ENCODE results near the gene FRMD4A.
A peak's percentile ranks its signal among the peaks of the same experiment; 100 is the strongest.
"Not testable (repeated sequence)": the region's sequence is repeated elsewhere in the genome, so short reads cannot be mapped to it uniquely, and the experiment has no call there.

FRMD4A gene

DNA sequence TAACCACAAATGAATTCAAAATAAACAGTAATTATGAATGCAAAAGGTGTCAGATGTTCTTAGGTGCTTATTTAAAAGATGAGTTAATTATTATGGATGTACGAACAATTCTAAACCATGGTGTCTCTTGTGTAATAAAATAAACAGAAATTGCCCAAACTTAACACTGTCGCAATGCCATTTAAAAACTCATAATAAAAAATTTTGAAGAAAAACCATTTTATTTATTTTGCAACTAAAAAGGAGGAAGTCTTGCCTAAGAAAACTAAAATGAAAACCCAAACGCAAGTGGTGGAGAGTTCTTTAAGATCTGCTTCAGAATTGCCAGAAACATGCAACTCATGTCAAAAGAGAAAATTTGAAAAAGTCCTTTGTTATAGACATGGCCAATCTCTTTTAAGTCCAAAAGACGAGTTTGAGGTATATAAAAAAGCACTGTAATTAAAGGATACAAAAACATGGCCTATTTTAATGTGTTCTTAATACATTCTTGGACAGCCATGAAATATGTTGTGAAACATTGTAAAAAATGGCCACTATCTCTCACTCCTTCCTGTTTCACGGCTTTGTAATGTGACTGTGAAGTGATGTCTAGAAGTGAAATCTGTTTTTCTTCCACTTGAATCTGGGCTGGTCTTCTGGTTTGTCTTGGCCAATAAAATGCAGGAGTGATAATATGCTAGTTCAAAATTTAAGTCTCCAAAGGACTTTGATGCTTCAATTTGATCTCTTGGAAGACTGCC, 421.0 kb downstream of the FRMD4A start:
- no peak for DNase-seq (ENCODE audit: low read depth)

DNA sequence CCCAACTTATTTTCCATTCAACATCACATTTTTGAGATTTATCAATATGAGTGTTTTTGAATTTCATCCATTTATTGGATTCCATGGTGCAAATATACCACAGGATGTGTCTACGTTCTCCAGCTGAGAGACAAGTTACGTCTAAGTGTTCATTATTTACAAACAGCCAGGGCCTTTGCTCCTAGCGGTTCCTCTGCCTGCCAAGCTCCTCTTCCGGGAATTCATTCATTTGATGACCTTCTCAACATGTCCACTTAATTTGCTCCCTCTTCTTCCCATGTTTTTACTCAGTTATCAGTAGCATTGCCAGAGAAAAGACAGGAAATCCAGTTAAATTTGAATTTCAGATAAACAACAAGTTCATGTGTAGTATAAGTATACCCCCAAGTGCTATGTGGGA, 422.2 kb downstream of the FRMD4A start:
- no peak for DNase-seq (ENCODE audit: low read depth)

DNA sequence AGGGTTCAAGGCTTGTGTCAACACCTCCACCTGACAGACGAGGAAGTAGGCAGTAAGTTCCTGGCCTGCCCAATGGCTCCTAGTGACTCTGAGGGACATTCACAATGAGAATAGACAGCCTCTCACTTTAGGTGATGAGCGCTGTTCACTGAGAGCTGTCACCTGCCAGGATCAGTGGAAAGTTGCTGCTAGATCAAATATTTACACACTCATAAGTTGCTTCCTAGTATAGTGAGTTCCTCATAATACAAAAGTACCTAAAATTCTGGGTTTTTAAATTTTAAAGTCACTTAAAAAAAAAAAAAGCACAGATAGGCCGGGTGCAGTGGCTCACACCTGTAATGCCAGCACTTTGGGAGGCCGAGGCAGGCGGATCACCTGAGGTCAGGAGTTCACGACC, 423.2 kb downstream of the FRMD4A start:
- no peak for DNase-seq (ENCODE audit: low read depth)

DNA sequence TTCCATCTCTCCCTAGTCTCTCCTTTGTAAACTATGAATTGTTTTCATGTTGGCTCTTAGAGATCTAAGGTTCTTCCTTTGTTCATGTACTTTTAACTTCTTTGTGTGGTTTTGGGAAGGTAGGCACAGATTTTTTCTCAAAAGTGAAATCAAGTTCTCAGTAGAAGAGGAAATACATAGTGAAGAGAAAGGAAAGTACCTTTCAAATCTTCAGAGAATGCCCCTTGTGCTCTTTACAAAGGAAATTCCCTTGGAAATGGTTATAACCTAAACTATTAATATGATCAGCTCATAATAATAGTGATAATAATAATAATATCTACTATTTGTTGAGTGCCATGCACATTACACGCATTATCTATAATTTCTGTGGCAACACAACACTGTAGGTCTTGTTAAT, 425.4 kb downstream of the FRMD4A start:
- DNase-seq (ENCODE audit: low read depth) = no peak

DNA sequence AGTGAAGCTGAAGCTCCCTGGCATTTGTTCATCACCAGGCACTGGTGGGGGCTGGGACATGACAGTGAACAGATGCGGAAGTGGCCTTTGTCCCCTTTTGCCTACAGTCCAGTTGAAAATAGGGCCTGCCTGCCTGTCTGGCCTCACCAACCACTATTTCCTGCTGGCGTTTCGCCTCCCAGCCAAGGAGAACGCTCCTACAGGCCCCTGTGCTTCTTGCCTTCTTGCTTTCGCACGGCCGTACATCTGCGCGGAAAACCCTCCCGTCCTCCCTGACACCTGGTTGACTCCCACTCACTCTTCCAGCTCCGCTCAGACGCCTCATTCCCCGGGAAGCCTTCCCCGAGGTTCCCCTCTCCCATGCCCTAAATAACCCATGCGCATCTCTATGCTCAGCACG, 426.7 kb downstream of the FRMD4A start:
- no peak for DNase-seq (ENCODE audit: low read depth)

DNA sequence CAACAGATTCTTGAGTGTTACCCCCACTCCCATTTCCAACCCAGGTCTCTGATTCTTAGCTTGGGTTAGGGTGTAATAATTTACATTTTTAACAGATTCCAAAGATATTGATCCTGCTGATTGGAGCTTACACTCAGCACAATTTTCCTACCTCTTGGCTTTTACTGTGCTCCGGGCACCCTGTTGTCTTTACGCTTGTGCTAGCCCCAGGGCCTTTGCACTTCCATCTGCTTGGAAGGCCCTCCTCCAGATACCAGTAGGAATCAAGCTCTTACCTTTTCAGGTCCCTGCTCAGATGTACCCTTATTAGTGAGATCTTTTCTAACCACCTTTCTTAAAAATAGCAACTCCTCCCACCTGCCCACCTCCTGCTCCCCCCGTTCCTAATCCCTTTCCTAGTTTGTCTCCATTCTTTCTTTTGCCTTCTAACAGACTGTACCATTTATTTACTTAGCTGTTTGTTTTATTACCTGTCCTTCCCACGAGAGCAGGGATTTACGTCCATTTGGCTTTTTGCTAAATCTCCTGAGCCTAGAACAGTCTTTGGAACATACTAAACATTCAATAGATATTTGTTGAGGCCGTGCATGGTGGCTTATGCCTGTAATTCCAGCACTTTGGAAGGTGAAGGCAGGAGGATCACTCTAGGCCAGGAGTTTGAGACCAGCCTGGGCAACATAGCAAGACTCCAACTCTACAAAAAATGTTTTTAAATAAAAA, 427.7 kb downstream of the FRMD4A start:
- DNase-seq (ENCODE audit: low read depth) = no peak

DNA sequence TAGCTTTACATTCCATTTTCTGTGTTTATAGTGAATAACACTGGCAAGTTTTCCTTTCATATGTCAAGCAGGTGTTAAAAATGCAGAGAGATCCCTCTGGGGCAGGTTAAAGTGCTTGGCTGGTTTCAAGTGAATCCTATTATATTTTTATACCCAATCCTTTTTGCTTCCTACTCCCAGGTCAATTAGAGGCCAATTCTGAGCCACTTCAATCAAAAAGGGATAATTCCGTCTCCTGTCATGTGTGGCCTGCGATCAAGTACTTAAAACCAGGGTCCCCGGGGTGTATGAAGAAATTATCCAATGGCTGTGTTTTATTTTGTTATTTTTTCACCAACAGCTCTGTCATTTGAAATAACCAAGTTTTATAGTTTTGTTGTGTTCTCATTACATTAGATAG, 430.8 kb downstream of the FRMD4A start:
- no peak for DNase-seq (ENCODE audit: low read depth)

DNA sequence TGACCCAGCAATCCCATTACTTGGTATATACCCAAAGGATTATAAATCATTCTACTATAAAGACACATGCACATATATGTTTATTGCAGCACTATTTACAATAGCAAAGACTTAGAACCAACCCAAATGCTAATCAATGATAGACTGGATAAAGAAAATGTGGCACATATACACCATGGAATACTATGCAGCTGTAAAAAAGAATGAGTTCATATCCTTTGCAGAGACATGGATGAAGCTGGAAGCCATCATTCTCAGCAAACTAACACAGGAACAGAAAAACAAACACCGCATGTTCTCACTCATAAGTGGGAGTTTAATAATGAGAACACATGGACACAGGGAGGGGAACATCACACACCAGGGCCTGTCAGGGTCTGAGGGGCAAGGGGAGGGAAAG, 434.6 kb downstream of the FRMD4A start:
- not testable (repeated sequence) for DNase-seq (ENCODE audit: low read depth)

DNA sequence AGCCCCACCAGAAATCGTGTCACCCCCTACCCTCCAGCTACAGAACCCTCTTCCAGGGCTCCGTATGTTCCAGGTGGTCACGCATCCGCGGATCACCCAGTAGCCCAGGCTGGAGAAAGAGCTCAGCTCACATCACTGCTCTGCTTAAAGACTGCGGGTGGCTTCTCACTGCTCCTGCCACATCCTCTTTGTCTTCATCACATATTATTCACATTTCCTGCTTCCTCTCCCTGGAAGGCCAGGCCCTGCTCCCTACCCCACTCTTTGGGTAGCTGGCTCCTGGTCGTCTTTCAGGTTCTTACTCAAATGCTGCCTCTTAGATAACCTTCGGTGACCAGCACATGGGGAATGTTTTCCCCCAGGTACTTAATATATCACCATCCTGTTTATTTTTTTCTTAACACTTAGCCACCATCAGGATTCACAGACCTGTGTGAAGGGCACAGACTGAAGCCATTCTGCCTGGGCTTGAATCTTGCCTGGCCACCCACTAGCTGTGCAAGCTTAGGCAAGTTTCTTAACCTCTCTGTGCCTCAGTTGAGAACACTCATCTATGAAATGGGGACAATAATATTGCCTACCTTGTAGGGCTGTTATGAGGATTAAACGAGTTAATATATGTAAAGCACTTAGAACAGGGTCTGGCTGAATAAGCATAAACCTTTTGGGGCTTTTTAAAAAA, 436.2 kb downstream of the FRMD4A start:
- no peak for DNase-seq (ENCODE audit: low read depth)

DNA sequence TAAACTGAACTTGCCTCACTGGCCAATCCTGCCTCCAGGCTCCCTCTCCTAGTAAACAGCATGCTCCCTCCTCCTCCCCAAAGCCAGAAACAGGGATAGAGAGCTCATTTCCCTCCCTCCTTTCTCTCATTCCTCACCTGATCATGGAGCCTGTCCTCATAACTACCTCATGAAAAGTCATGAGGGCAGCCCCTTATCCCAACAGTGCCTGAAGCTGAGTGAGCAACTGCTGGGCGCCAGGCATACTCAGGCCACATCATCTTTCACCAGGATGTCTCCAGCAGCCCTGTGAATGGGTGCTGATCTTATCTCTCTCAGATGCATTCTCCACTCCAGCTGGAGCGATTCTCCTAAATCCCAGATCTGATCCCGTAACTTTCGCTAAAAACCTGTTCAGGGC, 436.8 kb downstream of the FRMD4A start:
- DNase-seq (ENCODE audit: low read depth) = peak; percentile 36

DNA sequence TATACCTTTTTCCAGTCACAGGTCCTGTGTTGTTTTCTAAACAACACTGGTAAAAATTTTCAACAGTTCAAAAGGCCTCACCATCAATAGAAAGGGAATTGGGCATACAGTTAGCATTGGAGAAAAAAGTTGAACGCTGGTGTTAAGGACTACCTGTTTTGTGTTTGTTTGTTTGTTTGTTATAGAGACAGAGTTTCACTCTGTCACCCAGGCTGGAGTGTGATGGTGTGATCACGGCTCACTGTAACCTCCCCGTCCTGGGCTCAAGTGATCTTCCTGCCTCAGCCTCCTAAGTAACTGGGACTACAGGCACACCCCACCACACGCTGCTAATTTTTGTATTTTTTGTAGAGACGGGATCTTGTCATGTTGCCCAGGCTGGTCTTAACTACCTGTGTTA, 437.9 kb downstream of the FRMD4A start:
- DNase-seq (ENCODE audit: low read depth) = no peak

DNA sequence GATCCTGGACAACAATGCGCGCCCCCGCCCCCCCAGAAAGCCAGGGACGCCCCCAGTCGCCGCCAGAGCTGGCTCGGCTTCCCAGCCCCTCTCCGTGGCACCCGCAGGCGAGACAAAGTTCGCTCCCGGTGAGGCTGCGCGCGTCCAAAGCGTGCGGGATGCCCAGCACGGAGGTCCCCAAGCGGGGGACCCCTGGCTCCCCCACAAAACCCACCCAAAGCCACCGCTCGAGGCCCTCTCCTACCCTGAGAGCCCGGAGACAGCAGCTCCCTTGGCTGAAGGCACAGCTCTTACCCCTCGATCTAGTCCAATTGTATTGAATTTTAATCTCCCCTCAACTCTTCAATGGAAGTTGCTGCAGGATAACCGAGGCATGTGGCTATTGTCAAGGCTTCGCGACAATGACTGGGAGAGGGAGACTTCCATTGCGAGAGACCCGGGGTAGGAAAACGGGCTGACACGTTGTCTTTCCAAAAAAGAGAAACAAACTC, 438.7 kb downstream of the FRMD4A start:
- no peak for DNase-seq (ENCODE audit: low read depth)

DNA sequence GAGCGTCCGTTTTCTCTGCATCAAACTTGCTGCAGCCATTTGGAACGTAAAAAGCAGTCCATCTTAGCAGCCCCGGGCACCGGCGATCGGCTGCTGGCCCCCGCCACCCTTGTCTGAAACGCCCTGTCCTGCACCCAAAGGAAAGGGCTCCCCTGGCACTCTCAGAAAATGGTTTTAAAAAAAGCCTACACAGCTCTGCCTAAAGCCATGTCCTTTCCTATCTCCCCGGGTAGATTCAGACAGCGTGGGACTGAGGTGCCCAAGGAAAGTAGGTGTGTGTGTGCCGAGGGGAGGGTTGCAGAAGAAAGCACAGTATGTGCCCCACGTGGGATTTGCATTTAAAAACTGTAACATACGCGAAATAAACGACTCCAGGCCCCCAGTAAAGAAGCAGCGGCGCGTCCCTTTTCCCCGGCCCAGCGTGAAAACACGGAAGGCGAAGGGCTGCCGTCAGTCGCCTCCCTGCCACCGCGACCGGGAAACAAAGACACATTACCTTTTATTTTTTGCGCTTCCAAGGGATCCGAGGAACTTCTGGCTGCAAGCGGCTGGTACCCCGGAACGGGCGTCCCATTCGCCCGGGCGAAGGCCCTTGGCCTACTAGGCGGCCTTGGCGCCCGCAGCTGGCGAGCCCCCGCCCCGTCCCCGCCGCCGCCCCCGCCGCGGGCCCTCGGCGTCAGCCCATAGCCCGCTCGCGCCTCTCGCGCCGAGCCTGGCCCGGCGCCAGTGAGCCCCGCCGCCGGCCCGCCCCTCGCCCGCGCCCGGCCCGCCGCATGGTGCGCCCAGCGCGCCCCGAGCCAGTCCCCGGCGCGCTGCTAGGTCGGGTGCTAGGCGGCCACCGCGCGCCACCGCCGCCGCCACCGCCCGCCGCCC, 439.4 kb downstream of the FRMD4A start:
- DNase-seq (ENCODE audit: low read depth) = no peak

DNA sequence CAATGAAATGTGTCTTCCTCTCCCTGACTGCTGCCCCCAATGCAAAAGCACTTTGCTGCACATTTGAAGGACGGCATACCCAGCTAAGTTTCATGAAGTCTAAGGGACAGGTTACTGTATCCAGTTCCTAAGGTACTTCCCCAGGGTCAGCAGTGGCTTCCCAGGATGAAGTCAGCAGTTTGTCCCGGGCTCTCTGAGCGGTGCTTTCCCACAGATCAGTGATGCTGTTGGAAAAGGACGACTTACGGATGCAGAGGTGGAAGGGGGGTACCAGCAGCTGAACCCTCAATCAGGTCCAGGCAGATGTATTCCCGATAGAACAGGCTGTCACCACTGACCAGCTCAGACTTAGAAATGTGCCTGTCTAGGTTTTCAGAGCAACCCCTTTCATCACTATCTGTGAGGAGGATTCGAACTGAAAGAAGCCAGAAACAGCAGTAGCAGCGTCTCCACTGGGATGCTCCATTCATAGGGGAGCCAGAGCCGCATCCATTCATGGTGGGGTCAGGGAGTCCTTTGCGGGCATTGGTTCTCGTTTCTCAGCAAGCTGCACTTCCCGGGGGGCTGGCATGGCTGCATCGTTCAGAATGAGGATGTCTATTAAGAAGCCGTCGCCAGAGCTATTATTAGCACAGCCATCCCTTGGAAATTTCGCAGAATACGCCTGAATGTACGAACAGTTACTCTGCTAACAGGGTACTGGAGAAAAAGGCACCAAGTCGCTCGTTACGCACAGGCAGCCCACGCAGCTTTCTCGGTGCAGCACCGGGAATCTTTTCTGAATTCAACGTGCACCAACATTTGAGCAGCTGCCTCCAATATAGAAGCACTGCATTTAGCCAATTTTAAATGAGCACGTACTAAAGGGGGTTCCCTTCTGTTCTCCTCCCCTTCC, 440.2 kb downstream of the FRMD4A start:
- peak; percentile 18 for DNase-seq (ENCODE audit: low read depth)

DNA sequence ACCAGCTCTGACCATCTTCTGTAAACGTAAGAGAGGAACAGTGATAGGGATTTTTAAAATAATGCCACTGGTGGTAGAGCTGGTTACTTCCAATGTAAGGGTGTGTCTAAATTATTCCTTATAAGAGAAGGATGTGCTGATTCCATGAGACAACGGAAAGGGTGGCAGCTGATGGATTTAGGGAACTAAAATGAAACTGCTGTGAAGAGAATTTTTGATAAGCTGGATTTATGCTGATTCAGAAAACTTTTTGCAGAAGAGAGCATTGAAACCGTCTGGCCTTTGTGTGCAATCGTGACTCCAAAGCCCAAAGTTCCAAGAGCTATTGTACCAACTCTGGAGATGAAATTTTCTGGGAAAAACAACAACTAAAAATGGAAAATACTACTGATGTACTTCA, 443.0 kb downstream of the FRMD4A start:
- no peak for DNase-seq (ENCODE audit: low read depth)

DNA sequence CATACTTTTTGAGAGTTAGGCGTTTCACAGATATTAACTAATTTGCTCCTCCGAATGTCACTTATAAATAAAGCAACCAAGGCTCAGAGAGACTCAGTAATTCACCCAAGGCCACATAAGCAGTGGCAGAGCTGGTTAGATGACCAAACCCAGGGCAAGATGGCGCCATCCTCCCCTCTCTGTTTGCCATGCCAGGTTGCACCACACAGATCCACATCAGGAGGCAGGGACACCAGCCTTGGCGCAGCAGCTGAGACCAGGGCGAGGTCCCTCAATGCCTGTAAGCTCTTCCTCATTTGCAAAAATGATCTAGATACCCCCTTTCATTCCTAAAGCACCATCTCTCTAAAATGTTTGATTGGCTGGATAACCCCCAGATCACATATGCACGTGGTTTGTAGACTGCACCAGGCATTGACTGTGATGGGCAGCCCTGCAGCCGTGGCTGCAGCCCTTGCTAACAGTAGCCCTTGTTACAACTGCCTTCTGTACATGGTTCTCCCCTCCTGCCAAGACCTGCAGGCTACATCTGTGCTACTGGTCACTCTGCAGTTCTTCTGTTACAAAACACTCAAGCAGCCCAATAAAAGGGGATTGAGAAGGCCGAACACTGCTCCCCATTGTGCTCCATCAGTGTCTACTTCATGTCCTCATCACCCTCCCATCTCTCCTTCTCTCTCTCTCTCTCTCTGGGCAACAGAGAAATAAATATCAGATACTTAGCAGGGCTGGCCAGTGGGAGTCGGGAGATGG, 445.3 kb downstream of the FRMD4A start:
- no peak for DNase-seq (ENCODE audit: low read depth)

DNA sequence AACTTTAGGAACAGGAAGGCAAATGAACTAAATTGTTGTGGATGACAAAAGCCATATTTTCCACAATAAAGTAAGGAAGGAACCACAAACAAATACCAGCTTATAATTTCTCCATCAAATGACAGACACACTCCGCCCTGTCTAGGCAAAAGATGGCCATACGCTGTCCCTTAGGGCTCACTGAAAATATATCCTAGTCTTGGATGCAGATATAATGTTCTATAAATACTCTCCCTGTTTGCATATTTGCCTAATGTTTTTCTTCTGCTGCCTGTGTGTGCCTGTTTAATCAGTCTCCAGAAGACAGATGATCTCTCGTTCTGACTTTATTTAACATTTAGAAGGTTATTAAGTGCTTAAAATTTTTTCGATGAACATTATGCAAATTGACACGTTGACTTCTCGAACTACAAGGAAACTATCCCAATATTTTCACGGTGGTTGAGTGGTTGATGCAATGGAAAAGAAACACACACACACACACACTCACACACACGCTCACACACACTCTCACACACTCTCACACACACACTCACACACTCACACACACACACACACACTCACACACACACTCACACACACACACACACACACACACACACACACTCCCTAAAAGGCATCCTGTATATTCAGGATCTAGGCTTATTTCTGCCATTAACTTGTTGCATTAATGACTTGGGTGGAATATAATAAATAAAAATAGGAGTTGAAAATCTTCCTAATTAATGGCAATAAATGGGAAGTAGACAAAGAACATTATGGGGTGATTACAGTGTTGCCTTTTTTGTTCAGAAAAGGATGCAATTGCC, 446.9 kb downstream of the FRMD4A start:
- no peak for DNase-seq (ENCODE audit: low read depth)

DNA sequence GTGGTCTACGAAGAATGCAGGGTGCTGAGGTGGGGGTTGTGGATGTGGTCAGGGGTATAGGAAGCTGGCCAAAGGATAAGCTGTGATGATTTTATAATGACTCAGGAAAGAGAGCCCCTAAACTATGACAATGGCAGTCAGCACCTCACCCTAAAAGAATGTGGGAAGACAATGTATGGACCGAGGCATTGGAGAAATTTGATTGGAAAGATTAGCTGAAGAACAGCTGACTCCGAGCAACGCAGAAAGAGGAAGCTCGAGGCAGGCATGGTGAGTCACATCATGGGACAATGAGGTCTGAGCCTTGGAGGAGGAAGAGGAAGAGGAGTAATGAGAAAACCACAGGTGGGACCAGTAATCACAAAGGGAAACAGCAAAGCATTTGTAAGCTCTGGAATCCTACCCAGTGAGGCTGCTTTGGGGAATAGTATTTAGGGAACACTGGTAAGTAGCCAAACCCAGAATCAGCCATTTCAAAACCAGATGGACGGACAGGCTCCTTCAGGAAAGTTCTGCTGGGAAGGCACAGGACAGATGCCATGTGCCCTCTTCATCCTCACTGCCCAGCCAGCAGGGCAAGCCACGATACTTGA, 448.5 kb downstream of the FRMD4A start:
- DNase-seq (ENCODE audit: low read depth) = peak; percentile 70

DNA sequence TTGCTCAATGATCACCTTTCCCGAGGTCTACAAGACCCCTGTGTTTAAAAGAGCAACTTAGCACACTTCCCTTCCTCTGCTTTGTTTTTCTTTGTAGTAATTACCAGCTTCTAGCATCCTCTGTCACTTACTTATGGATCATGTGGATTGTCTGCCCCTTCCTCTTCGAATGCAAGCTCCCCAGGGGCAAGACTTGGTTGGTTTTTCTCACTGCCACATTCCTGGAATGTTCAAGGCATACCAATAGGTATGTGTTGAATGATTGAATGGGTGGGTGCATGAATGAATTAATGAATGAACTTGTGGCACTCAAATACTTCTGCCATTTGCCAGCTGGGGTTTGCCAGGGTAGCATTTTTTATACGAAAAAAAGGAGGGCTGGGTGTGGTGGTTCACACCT, 450.0 kb downstream of the FRMD4A start:
- DNase-seq (ENCODE audit: low read depth) = no peak
